ENCODE data around the gene PNMT. TPM values are rescaled to one million over a fixed set of nuclear protein-coding genes. Genes with fewer than 3 reads are reported as not detected.

PNMT gene
- total RNA-seq, 2 donors from 2014 or later: 14.9 to 26.2 TPM

DNA sequence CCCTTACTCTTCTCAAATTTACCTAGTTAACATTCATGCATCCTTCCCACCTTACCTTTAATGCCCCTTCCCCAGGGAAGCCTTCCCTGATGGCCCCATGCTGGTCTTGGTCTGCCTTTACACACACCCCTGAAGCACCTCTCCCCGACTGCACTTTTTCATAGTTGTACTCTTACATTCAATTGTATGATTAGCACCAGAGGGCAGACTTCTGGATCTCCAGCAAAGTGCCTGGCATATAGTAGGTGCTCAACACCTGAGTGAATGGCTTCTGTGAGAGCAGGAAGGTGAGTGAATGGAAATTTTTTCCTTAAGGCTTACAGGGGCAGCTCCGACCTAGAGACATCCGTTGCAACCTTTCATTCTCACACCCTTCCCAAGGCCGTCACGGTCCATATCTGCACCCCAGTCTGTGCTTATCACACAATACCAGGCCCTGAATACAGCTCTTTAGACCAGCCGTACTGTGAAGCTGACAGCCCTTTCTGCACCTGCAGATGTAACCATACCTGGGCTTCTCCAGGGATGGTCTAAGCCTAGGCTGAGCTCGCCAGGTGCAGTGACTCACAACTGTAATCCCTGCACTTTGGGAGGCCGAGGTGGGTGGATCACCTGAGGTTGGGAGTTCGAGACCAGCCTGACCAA lies 15.2 kb downstream of the PNMT start:
- no peak for DNase-seq (ENCODE audit: low spot score)

DNA sequence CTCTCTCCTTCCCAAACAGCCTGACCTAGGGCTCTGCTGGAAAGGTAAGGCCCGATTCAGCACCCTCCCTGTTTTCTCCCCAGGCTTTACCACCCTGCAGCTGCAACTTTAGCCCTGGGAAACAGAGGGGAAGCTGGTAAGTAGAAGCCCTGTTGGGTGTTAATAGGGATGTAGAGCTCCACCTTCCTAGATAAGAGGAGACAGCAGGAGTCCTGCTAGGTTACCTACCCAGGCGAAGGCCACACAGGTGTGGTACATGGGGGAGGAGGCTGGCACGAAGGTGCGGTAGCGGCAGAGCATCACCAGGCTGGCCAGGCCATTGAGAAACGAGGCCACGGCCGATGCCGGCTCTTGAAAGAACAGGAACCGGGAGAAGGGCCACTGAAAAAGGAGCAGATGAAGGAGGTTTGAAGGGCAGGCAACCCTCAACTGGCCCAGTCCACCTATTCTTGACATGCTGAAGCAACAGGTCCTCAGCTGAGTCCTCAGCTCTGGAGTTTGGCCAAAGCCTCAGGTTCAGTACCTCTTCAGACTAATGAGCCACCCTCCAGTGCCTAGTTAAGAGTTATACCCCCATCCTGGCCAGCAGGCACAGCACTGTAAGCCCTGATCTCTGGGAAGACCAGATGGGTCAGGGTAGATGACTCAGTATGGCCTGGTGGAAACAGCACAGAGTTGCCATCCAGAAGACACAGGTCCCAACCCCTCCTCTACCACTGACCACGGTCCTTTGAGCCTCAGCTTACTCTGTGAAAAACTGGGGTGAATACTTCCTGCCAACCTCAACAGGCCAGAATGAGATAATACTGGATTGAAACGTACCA lies 16.3 kb downstream of the PNMT start:
- Histone ChIP-seq H3K4me1 (peaks cover 0 to 31% of the 10 kb centered on the region in 2 donors), H3K36me3 (peaks cover 9% of the 10 kb centered on the region), H3K27ac (no peak overlapping the region), H3K27me3 (no peaks in the 10 kb centered on the region), H3K4me3 (no peak overlapping the region), H3K9me3 (no peaks in the 10 kb centered on the region)
- no peak for DNase-seq (ENCODE audit: low spot score)
- no peak for TF ChIP-seq CTCF (IDR thresholded peaks at IDR 0.05)

More for the DNA sequence above, 15.2 kb downstream of the PNMT start:
- no peak for TF ChIP-seq CTCF (IDR thresholded peaks at IDR 0.05)
- H3K27me3 ChIP-seq: no peaks in the 10 kb centered on the region
- H3K9me3 ChIP-seq: no peaks in the 10 kb centered on the region
- H3K4me3 ChIP-seq: no peak overlapping the region
- H3K4me1 ChIP-seq: peaks cover 0 to 37% of the 10 kb centered on the region in 2 donors
- H3K36me3 ChIP-seq: peaks cover 9% of the 10 kb centered on the region
- no peak overlapping the region for H3K27ac ChIP-seq

- H3K36me3 ChIP-seq: peaks cover 9% of the 10 kb centered on the region
- no peak for DNase-seq (ENCODE audit: low spot score)
- H3K27me3 ChIP-seq: no peaks in the 10 kb centered on the region
- no peaks in the 10 kb centered on the region for H3K9me3 ChIP-seq
- peak overlapping the region; percentile 93 to 94 for H3K27ac ChIP-seq
- H3K4me3 ChIP-seq: peak overlapping the region; percentile 75 to 76
- H3K4me1 ChIP-seq: peaks cover 0 to 19% of the 10 kb centered on the region in 2 donors
- no peak for TF ChIP-seq CTCF (IDR thresholded peaks at IDR 0.05)
Measured at GRCh38 chr17:39687101-39687545, 18.9 kb downstream of the PNMT start.

- Histone ChIP-seq H3K36me3 (peaks cover 9% of the 10 kb centered on the region), H3K27me3 (no peaks in the 10 kb centered on the region), H3K27ac (peak within 1 kb of the TSS; percentile 93 to 94), H3K4me1 (peaks cover 0 to 19% of the 10 kb centered on the region in 2 donors), H3K9me3 (no peaks in the 10 kb centered on the region), H3K4me3 (peak within 1 kb of the TSS; percentile 75 to 76)
- DNase-seq (ENCODE audit: low spot score): peak; percentile 86
- TF ChIP-seq CTCF (IDR thresholded peaks at IDR 0.05): peak in 1 of 2 donors; percentile 17
Measured at GRCh38 chr17:39687546-39688474, 19.6 kb downstream of the PNMT start, which contains the start of gene PGAP3. Gene PGAP3, minus strand, starts transcription at chr17:39688057. Its CDS starts 43 bp downstream, at chr17:39688014.

GRCh38 chr17:39688475-39688835 lies 20.2 kb downstream of the PNMT start:
- no peak for TF ChIP-seq CTCF (IDR thresholded peaks at IDR 0.05)

More at GRCh38 chr17:39688475-39688835, 20.2 kb downstream of the PNMT start:
- H3K27ac ChIP-seq: peak overlapping the region; percentile 93 to 94
- no peaks in the 10 kb centered on the region for H3K27me3 ChIP-seq
- H3K4me1 ChIP-seq: peaks cover 0 to 19% of the 10 kb centered on the region in 2 donors
- H3K9me3 ChIP-seq: no peaks in the 10 kb centered on the region
- H3K36me3 ChIP-seq: peaks cover 9% of the 10 kb centered on the region
- H3K4me3 ChIP-seq: peak overlapping the region; percentile 75 to 76
- no peak for DNase-seq (ENCODE audit: low spot score)

All from right atrium auricular region (tissue), 2 donors.